GM18909 (cell line): Measurements from ENCODE around the gene RNASE12.
"Not testable (repeated sequence)": the region's sequence is repeated elsewhere in the genome, so short reads cannot be mapped to it uniquely, and the experiment has no call there.

ENCODE experiments used
- ATAC-seq: cut with Tn5 transposase; IDR thresholded peaks from one replicate; pipeline ENCODE4 v1.9.1; 2021; ENCODE audit warnings: mild to moderate bottlenecking; ENCODE audit not compliant: unreplicated experiment, poor library complexity

The RNASE12 gene

DNA sequence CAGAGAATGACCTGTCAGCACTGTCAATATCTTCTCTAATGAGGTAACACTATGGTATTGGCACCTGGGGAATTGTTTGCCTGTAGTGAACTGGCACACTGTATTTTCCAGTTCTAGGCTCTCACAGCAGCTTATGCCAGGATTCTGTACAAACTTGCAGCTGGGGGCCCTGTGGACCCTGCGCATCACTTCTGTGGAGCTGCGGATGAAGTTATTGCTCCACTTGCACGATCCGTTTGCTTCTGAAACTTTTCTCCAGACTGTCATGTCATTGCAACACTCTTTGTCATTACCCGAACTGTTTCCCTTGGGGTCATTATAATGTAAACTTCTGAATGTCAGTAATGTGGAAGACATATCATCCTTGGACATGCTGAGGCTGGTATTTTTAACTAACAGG lies 7.3 kb downstream of the RNASE12 start:
- no peak for ATAC-seq

DNA sequence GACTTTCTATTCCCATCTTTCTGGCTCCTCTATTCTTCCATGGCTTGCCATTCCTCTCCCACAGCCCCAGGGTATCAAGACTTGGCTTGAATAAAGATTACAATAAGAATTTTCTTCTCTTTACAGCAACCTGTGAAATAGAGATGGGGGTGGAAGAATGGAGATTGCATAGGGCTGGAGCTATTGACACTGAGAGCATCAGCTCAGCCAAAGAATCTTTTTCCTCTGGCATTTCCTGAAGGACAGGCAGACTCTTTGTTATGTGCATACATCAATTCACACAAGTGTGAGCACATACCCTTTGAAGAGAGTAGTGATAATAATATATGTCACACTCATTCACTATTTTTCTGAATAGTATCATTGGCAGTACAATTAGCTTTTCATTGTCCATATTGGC lies 8.0 kb downstream of the RNASE12 start:
- ATAC-seq, result no peak

DNA sequence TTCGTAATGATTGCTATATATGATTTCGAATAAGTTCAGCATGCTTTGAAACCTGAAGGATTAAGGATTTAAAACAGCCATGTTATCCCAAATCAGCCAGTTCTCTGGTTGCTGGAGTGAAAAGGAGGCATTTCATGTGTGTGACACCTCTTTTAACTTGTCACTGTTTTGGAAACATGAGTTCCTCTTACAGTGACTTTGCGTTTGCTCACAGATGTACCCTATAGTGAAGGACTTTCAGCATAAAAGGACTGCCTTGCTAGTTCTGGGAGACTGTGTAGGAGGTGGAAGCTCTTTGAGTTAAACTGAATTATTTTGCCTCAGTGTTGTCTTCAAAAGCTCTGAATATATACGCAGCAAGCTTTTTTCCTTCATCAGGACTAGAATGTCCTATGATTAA lies 10.9 kb downstream of the RNASE12 start:
- no peak for ATAC-seq

DNA sequence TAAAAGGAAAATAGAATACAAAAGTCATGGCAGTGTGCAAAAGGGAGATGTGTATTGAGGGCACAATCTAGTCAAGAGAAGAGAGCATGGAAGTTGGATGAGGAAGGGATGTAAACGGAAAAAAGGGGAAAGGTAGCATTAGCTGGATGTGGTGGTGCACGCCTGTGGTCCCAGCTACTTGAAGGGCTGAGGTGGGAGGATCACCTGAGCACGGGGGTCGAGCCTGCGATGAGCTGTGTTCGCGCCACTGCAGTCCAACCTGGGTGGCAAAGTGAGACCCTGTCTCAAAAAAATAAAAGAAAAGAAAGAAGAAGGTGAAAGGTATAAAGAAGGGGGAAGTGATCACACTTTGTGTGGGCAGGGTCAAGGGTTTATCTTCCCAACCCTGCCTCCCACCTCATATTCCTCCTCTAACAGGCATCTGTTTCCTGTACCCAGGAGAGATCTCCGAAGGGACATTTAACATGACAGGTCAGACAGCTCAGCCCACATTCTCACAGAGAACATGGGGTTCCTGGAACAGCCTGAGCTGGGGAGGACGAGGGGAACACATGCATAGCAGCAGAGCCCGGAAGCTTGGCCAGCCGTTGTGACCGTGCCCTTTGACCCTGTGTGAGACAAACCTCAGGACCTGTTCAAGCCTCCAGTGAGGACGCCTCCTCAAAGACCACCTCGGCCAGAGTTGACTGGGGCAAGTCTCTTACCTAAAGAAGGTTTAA lies 12.2 kb downstream of the RNASE12 start:
- no peak for ATAC-seq

DNA sequence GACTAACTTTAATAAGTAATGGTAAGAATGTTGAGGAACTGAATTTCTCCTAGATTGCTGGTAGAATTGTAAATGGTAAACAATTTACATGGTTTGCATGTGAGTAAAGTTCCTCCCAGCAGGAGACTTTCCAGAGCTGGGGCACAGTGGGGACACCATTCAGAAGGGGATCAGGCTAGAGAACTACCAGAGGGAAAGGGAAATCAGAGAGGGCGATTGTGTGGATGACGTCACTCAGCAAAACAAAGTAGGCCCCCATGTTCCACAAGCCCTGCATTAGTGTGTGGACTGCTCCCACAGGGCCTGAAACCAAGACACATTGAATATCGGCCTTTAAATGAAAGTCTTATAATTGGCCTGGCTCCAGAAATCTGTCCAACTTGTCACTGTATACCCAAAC lies 12.9 kb downstream of the RNASE12 start:
- ATAC-seq, result no peak

DNA sequence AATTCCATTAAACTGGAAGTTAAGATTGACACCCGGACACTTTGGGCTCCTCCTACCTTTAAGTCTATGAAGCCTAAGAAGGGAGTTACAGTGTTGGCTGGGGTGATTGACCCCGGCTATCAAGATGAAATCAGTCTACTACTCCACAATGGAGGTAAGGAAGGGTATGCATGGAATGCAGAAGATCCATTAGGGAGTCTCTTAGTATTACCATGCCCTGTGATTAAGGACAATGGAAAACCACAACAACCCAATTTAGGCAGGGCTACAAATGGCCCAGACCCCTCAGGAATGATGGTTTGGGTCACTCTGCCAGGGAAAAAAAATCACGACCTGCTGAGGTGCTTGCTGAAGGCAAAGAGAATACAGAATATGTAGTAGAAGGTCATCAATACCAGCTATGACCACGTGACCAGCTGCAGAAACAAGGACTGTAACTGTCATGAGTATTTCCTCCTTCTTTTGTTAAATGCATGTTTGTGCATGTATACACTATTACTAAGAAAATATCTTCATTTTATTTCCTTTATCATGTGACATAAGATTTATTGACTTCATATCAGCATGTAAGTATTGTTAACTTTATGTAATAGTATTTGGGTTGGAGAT lies 18.7 kb downstream of the RNASE12 start:
- ATAC-seq, result not testable (repeated sequence)

DNA sequence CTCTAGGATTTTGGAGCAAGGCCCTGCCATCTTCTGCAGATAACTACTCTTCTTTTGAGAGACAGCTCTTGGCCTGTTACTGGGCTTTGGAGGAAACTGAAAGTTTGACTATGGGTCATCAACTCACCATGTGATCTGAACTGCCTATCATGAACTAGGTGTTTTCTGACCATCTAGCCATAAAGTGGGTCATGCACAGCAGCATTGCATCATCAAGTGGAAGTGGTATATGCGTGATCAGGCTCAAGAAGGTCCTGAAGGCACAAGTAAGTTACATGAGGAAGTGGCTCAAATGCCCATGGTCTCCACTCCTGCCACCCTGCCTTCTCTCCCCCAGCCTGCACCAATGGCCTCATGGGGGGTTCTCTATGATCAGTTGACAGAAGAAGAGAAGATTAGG lies 20.5 kb downstream of the RNASE12 start:
- ATAC-seq, result not testable (repeated sequence)

DNA sequence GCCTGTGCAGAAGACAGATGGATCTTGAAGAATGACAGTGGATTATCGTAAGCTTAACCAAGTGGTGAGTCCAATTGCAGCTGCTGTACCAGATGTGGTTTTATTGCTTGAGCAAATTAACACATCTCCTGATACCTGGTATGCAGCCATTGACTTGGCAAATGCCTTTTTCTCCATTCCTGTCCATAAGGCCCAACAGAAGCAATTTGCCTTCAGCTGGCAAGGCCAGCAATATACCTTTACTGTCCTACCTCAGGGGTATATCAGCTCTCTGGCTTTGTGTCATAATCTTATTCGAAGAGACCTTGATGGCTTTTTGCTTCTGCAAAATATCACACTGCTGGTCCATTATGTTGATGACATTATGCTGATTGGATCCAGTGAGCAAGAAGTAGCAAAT lies 21.3 kb downstream of the RNASE12 start:
- ATAC-seq, result not testable (repeated sequence)

DNA sequence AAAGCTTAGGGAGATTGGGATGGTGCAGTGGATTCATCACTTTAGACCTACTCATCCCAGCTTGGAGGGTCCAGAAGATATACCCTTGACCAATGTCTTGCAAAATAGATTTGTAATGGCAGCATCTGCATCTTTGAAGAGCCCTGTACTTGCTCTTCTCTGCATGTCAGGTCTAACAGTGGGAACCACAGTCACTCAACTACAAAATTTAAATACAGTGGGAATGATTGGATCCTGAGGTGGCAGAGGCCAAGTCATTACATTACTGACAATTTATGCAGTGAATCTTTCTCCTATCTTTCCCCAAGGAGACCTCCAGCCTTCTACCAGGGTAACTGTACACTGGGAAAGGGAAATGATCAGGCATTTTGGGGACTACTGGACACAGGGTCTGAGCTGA lies 22.1 kb downstream of the RNASE12 start:
- ATAC-seq, result no peak

DNA sequence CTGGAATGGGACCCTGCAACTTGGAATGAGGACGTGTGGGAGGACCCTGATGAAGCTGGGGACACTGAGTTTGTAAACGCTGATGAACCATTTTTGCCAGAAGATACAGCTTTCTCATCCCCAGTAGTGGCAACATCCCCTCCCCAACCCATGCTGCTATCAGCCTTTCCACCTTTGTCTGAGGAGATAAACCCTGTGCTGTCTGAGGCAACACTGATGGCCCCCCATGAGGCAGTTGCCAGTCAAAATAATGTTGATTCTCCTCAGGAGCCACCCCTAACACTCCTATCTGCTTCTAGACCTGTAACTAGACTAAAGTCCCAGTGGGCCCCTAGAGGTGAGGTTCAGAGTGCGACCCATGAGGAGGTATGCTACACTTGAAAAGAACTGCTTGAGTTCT lies 22.8 kb downstream of the RNASE12 start:
- no peak for ATAC-seq

DNA sequence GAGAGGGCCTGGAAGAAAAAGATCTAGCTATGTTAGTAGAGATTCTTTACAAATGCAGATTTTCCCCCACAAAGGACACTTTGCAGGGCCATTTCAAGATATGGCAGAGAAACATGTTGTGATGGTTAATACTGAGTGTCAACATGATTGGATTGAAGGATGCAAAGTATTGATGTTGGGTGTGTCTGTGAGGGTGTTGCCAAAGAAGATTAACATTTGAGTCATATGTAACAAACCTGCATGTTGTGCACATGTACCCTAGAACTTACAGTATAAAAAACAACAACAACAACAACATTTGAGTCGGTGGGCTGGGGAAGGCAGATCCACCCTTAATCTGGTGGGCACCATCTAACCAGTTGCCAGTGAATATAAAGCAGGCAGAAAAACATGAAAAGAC lies 24.0 kb downstream of the RNASE12 start:
- ATAC-seq, result not testable (repeated sequence)

DNA sequence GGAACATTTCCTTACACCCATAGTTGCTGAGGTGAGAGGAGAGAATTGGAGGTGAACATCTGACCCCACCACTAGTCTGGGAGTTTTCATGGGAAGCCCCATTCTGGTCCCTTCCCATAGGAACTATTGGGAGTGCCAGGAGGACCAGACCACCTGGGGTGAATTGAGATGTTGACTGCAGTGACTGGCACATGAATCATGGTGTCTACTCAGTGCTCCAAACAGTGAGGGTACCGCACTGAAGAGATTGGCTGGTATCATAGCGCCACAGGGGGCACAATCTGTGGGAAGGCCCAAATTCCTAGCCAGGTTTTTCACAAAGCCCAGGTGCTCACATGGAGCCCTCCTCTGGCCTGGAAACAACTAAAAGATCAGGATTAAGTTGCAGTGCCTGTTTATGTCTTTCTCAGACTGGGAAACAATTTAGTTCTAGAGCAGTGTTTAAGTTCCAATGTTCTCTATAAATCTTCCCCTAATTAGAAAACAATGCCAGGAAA lies 26.6 kb downstream of the RNASE12 start:
- no peak for ATAC-seq

DNA sequence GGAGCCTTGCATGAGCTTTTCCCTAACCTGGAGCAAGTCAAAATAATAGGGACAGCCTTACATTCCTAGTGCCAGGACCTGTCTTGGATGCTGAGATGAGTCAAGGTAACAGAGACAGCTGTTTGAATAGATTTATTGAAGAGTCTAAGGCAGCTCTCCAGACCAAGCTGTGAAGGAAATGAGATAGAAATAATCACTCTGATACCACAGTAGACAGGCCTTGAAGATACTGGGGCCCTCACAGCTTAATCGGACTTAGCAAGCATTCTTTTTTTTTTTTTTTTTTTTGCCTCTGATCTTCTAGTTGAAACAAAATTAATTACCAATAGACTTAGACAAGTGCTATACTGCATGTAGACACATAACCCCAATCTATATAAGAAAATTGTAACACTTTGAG lies 27.2 kb downstream of the RNASE12 start:
- no peak for ATAC-seq

DNA sequence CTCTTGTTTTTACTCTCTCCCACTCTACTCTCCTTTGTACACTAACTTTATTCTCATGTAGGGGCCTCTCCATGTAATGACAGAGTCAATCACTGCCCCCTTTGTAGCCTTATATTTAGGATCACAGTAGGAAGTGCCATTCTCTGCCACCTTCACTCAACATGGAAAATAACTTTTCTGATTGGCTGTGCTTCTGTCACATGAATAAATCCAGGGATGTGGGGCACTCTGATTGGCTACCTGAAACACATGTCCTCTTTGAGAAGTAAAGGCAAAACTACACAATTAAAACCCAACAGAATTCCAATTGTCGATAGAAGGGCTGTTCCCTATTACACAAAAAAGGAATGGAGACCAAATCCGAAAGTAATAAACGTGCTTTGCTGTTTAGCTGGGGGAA lies 30.2 kb downstream of the RNASE12 start, which contains the start of gene RNASE9:
Gene RNASE9 (minus strand): TSS at position 87 of the 400 bp plus-strand sequence.
- ATAC-seq, result no peak

DNA sequence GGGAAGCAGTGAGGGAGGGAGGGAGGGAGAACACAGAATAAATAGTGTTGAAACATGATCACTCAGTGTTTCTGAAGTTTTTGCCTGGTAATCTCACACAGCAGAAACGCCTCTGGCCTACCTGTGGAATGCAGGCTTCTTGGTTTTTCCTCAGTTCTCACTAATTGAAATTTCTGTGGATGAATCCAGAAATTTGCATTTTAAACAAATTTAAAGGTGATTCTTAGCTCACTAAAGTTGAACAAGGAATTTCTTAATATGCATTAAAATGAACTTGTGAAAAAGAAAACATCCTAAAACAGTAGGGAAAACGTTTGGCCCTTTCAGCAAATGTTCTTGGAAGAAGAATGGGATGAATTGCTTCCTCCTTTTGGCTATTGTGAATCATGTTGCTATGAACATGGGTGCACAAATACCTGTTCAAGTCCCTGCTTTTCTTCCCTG lies 31.7 kb downstream of the RNASE12 start:
- ATAC-seq, result no peak

DNA sequence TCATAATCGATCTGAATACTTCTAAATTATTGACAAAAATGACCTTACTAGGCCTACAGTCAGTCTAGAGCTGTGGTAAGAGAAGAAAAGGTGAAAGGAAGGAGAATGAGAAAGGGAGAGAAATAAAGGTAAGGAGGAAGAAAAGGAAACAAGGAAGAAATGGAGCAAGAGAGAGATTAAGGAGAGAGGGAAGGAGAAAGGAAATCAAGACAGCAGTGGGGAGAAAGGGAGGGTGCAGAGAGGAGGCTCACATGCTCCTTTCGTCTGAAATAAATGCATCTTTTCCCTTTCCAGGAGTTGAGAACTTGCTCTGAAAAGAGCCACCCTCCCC lies 34.0 kb downstream of the RNASE12 start:
- no peak for ATAC-seq

DNA sequence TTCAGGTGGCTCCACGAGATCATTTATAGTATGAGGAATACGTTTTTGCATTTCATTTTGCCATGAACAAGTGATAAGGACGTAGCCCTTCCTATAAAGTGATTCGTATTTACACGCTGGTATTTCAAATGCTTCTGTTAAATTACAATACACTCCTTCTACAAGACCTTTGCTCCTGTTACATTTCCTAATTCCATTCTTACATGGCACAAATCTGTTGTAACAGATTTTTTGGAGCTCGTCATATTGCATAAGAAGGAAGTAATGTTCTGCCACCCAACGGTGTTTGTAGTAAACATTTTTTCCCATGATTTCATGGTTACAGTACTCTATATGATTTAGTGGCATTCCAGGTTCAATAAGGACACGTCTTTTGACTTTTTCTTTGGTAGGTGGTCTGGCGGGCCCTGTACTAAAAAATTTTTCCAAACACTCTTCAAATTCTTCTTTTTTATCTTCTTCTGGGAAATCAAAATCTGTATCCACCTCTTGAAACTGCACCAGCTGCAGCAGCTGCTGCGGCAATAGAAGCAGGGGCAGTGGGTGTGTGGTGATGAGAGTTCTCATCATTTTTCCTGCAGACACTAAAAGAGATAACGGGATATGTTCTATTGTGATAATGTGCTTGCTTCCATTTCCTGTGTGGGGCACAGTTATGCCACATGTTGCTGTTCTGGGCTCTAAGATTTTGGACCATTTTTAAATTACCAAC lies 34.5 kb downstream of the RNASE12 start:
- no peak for ATAC-seq

DNA sequence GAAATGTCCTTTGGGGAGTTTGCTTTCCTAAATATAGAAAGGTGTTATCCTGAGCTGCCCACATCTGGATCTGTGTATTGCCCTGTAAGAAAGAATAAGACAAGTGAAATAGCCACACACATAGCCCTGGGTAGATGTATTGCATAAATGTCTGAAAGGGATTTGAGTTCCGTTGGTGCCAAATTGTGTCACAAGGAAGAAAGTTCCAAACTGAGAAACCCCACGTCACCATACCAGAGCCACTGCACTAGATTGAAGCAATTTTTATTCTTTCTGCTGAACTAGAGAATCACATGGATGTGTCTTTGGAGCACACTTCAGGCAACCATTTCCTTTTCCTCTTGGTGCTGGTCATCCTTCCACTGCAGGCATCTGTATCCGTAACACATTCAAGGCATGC lies 35.3 kb downstream of the RNASE12 start:
- ATAC-seq, result no peak

DNA sequence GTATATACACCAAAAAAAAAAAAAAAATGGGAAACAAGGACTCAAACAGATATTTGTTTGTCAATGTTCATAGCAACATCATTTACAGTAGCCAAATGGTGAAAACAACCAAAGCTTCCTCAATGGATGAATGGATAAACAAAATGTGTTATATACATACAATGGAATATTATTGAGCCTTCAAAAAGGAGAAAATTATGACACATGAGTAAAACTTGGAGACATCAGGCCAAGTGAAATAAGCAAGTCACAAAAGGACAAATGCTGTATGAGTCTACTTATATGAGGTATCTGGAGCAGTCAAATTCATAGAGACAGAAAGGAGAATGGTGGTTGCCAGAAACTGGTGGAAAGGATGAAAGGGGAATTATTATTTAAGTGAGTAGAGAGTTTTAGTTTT lies 38.2 kb downstream of the RNASE12 start:
- no peak for ATAC-seq

DNA sequence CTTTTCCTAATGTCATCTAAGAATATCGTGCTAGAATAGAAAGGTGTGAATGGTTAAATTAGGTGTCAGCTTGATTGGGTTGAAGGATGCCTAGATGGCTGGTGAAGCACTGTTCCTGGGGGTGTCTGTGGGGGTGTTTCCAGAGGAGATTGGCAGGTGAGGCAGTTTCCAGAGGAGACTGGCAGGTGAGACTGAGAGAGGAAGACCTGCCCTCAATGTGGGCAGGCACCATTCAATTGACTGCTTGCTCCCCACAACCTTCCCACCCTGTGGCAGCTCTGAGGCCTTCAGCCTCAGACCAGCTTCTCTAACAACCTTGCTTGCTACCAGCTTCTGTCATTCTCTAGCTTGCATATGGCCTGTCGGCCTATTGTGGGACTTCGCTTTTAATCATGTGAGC lies 39.6 kb downstream of the RNASE12 start:
- ATAC-seq, result no peak

DNA sequence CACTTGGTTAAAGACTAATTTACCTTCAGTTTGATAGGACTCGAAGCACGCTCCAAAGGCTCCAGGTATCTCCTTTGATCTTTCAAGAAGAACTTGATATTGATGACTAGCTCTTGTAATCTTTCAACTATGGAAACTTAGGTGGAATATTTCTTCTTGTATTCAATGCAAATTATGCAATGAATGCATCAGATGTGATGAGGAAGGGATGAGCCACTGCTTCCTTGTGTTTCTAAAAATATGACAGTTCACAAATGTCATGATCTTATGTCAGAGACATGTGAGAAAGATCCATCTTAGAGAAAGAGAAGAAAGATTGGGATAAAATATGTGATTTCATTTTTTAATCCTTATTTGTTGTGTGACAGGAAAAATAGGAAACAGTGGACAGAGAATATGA lies 40.2 kb downstream of the RNASE12 start:
- no peak for ATAC-seq
